Activated CD4-positive, alpha-beta memory T cell treated with anti-CD3 and anti-CD28 coated beads for 36 hours (primary cell): ENCODE measurements around the gene DHX35. TPM values are rescaled to one million over a fixed set of nuclear protein-coding genes. Genes with fewer than 3 reads are reported as not detected.

ENCODE experiments used
- CTCF ChIA-PET: fragments of 350-600 bp; sonication (Branson Sonifier 250); formaldehyde crosslinking; loops from one replicate; lab custom pipeline; 2021; ENCODE audit warnings: antibody characterized with exemption, inconsistent platforms; lab: Charles Lee
- POLR2A ChIA-PET: fragments of 350-600 bp; sonication (Branson Sonifier 250); formaldehyde crosslinking; loops from one replicate; lab custom pipeline; 2021; ENCODE audit warnings: antibody characterized with exemption; lab: Charles Lee
- DNase-seq: peaks from one replicate; pipeline ENCODE4 v3.0.0-alpha.2; 2020
- H3K27ac Mint-ChIP-seq: one replicate; pipeline ENCODE4 v1.8.0; 2021; ENCODE audit warnings: mixed read lengths
- H3K27me3 Mint-ChIP-seq: one replicate; pipeline ENCODE4 v1.8.0; 2021; ENCODE audit warnings: mixed read lengths
- H3K36me3 Mint-ChIP-seq: one replicate; pipeline ENCODE4 v1.8.0; 2021; ENCODE audit warnings: mixed read lengths
- H3K4me1 Mint-ChIP-seq: one replicate; pipeline ENCODE4 v1.8.0; 2021; ENCODE audit warnings: low read depth, mixed read lengths
- H3K4me3 Mint-ChIP-seq: one replicate; pipeline ENCODE4 v1.8.0; 2021; ENCODE audit warnings: mild to moderate bottlenecking, mixed read lengths
- H3K9me3 Mint-ChIP-seq: one replicate; pipeline ENCODE4 v1.8.0; 2021; ENCODE audit warnings: mixed read lengths
- intact Hi-C: fragments of 100-400 bp; cut with micrococcal nuclease; formaldehyde crosslinking; loops from one replicate; pipeline ENCODE4 v1.15.1; 2023
- total RNA-seq, 2 experiments: library from RNA; stranded (reverse); gene quantifications; one replicate each; pipeline ENCODE4 v1.2.3, GENCODE V29; 2021

The DHX35 gene
- total RNA-seq, 2 experiments from 2014 or later: 7.7 to 8.3 TPM

- no peak overlapping the region for H3K4me3 Mint-ChIP-seq
- no peak overlapping the region for H3K27ac Mint-ChIP-seq
- DNase-seq: no peak
- ChIA-PET POLR2A (interaction anchor here (0.6 kb wide), 1 partner anchor 15 kb away, joined by 5 read pairs; no protein-coding TSS in a partner anchor), CTCF (interaction anchor here (0.7 to 1.6 kb wide), 2 partner anchors 8 to 39 kb away, joined by 3 to 7 read pairs; no protein-coding TSS in a partner anchor)
- intact Hi-C loops: no loop called here
- peaks cover 7% of the 10 kb centered on the region for H3K9me3 Mint-ChIP-seq
- H3K36me3 Mint-ChIP-seq: no peaks in the 10 kb centered on the region
- H3K27me3 Mint-ChIP-seq: peaks cover 7% of the 10 kb centered on the region
- H3K4me1 Mint-ChIP-seq: no peaks in the 10 kb centered on the region
Observed at GRCh38 chr20:39089029-39089428, 126.9 kb downstream of the DHX35 start.

Other genes starting within 250 kb of the DHX35 start
- gene SLC32A1, start 237.9 kb upstream of the DHX35 start, total RNA-seq: not detected
- 10 to 100 TPM; 11.0 TPM for gene ACTR5, start 213.9 kb upstream of the DHX35 start, total RNA-seq
- gene PPP1R16B, start 156.6 kb upstream of the DHX35 start, total RNA-seq: 100 to 1,000 TPM; 111 to 114 TPM
- 10 to 100 TPM; 11.1 to 11.2 TPM for gene FAM83D, start 35.9 kb upstream of the DHX35 start, total RNA-seq